GM13976 (cell line): ENCODE data around the gene TAL1.

ENCODE experiments used
- DNase-seq: peaks from one replicate; pipeline ENCODE4 v3.0.0; 2012; ENCODE audit warnings: low spot score
- CTCF ChIP-seq: IDR thresholded peaks from 2 replicates; pipeline ENCODE4 v1.5.1; 2012; ENCODE audit warnings: borderline replicate concordance, mild to moderate bottlenecking; ENCODE audit not compliant: insufficient read depth; ENCODE audit errors: extremely low read depth, missing control alignments, control extremely low read depth
- in situ Hi-C: fragments of 300-500 bp; cut with MboI; formaldehyde crosslinking; loops from one replicate; pipeline ENCODE4 v1.12.0; 2022; ENCODE audit warnings: low sequenced_read_pairs, mixed read lengths, inconsistent platforms; ENCODE audit not compliant: unreplicated experiment

Gene TAL1

GRCh38 chr1:47252369-47252768 lies 20.3 kb upstream of the TAL1 start:
- no peak for DNase-seq
- TF ChIP-seq CTCF, result no peak
- in situ Hi-C loops, result no loop called here

- no peak for TF ChIP-seq CTCF
- in situ Hi-C loops, result no loop called here
- no peak for DNase-seq
These were observed 17.7 kb upstream of the TAL1 start for GRCh38 chr1:47249755-47250154.

- TF ChIP-seq CTCF, result no peak
- in situ Hi-C loops, result no loop called here
- no peak for DNase-seq
These were observed 12.4 kb upstream of the TAL1 start for GRCh38 chr1:47244339-47244862.

- no peak for DNase-seq
- TF ChIP-seq CTCF, result no peak
- in situ Hi-C loops, result no loop called here
These were observed 11.9 kb upstream of the TAL1 start for GRCh38 chr1:47243910-47244309.

GRCh38 chr1:47241114-47242113 lies 9.4 kb upstream of the TAL1 start:
- in situ Hi-C loops, result no loop called here
- no peak for DNase-seq

GRCh38 chr1:47238935-47239592 lies 7.0 kb upstream of the TAL1 start:
- DNase-seq, result no peak
- in situ Hi-C loops, result no loop called here
- no peak for TF ChIP-seq CTCF

More at GRCh38 chr1:47241114-47242113, 9.4 kb upstream of the TAL1 start:
- TF ChIP-seq CTCF, result no peak
